ENCODE data around the gene PCSK1N.

PCSK1N gene

DNA sequence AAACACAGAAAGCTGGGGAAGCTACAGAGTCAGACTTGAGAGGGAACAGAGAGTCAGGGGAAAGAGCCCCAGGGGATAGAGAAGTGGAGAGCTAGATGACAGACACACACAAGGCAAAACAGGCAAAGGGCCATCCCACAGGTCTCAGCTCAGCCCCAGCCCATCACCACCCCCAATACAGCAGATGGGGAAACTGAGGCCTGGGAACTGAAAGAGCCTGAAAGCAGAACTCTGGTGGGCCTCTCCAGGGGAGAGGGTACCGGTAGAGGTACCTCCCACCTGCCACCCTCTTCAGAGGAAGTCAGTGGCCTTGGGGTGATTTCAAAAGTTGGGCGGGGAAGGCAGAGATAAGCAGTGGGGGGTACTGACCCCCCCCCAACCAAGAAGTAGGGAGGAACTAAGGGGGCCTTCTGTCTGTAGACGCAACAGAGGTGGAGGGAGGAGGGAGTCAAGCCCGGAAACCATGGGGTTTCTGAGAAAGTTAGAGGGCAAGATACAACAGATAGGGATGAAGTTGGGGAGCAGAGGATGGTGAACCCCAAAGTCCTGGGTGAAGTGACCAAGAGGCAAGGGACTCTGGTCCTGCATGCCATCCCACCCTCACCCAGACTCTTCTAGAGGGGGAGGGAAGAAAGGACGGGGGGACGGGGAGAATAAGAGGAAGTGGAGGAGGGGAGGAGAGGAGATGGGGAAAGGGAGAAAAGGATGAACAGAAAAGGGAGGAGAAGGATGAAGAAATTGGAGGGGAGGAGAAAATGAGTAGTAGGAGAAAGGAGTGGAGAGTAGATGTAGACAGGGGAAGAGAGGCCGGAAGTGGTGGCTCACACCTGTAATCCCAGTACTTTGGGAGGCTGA lies 45.8 kb downstream of the PCSK1N start:
- DNase-seq (ENCODE audit: low read depth in 2 of 2) = no peak

DNA sequence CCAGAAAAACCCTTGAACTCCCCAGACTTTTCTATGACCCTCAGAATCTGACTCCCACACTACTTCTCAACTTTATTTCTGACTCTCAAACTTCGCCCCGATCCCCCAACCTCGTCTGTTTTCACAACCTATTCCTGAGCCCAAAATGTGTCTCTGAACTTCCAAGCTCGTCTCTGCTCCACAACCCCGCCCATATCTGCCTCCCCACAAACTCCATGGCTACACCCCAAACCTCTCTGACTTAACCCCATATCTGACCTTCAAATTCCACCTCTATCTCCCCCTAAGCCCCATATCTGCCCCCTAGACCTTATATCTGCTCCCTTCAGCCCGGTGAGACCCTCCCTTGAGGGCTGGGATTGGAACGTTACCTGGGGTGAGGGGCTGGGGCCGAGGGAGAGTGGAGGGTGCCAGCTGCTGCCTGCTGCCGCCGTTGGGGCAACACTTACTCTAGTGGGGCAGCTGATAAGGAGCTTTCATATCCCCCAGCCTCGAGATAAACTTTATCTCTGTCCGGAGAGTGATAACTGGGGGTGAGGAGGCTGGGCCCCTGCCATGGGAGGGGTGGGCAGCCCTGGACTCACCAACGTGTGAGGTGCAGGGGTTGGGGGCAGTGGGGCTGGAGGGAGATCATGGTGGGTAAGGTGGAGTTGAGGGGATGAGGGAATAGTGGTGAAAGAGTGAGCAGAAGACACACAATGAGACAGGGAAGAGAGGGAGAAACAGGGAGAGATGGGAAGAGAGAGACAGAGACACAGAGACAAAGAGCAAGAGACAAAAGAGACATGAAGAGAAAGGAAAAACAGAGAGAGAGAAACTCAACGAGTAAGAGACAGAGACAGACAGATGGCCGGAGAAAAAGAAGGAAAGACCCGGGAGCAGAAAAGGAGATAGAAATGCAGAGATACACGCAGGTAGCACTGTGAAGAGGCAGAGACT lies 47.6 kb downstream of the PCSK1N start:
- DNase-seq (ENCODE audit: low read depth in 2 of 2) = no peak

DNA sequence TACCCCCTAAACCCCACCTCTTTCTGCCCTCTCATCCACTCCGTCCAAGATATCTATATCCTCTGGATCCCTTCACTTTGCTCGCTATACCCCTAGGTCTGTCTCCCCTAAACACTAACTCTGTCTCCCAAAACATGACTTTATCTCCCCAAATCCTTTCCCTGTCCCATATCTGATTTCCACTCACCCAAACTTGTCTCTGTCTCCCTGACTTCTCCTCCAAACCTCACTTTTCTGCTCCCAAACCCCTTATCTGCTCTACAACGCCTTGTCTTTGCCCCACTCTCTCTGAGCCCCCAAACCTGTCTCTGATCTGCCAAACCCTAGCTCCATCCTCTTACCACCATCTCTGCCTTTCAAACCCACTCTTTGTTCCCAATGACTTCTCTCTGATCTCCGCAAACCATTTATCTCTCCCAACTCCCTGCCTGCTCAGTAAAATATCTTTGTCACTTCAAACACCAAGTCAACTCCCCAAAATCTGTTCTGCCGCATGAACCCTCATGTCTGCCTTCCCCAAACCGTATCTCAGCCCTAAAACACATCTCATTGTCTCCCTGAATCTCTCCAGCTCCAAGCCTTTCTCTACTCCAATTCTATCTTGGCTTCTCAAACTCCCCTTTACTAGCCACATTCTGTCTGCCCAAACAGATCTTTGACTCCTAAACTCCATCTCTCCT lies 48.4 kb downstream of the PCSK1N start:
- no peak for DNase-seq (ENCODE audit: low read depth in 2 of 2)

DNA sequence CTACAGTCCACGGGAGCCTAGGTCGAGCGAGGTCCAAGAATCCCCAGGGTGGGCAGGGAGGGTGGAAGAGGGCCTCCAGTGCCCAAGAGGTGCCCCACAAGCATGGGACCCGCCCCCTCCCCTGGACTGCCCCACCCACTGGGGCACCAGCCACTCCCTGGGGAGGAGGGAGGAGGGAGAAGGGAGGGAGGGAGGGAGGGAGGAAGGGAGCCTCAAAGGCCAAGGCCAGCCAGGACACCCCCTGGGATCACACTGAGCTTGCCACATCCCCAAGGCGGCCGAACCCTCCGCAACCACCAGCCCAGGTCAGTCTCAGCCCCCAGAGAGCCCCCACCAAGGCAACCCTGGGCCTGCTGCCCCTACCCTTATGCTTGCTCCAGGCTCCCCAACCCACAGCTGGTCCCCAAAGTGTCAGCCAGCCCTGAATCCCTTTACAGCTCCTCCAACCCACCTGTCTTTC lies 49.0 kb downstream of the PCSK1N start, which contains the start of gene GATA1:
Gene GATA1, plus strand, starts transcription at position 250 of the 460 bp plus-strand sequence. CDS start 4,520 bp downstream, outside the sequence.
- DNase-seq (ENCODE audit: low read depth in 2 of 2) = no peak

DNA sequence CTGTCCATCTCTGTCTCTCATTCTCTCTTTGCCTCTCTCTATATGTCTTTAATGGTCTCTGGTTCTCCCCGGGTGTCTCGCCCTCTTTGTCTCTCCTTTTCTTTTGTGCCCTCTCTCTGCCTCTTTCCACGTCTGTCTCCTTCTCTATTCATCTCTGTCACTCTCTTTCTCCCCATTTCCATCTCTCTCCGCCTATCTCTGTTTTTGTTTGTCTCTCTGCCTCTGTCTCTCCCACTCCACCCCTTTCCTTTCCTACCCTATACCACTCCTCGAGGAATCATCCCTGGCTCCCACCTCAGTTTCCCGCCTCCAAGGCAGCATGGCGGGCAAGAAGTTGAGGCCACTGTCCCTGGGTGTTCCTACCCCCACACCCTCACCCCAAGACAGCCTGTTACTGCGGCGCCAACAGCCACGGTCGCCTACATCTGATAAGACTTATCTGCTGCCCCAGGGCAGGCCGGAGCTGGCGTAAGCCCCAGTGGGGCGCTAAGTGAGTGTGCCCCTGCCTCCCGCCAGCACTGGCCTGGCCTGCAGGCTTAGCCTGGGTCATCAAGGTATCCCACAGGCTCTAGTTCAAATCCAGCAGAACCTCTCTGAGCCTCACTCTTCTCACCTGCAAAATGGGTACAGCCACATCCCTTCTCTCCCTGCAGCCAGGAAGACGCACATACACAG lies 49.7 kb downstream of the PCSK1N start:
- DNase-seq (ENCODE audit: low read depth in 2 of 2) = no peak

DNA sequence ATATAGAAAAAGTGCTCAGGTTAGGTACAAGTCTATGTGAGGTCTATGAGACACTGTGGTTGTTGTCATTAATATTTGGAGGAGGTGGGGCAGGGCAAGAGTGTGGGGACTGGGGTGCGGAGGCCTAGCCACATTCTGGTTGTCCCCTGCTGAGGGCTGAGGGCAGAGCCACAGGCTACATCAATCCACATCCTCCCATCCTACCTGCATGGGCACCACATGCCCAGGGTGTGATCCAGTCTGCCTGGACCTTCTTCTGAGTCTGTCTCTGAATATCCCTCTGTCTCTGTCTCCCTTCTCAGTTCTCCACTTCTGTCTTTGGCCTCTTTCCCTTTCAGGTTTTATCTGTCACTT lies 50.2 kb downstream of the PCSK1N start:
- no peak for DNase-seq (ENCODE audit: low read depth in 2 of 2)

DNA sequence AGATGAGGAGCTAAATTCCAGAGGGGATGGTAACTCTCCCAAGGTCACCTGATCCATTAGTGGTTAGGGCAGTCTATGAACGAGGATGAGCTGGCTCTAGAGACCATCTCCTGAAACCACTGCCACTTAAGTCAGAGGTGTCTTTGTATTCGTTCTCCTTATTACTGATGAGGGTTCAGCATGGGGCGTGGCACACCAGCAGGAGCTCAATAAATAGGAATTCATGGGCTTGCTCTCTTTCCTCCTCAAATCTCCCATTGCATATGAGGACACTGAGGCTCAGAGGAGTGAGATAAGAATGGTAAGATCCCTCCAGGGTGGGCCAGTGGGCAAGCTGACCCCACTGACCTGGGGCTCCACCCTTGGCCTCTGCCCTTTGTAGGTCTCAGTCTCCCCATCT lies 50.7 kb downstream of the PCSK1N start:
- DNase-seq (ENCODE audit: low read depth in 2 of 2) = no peak

DNA sequence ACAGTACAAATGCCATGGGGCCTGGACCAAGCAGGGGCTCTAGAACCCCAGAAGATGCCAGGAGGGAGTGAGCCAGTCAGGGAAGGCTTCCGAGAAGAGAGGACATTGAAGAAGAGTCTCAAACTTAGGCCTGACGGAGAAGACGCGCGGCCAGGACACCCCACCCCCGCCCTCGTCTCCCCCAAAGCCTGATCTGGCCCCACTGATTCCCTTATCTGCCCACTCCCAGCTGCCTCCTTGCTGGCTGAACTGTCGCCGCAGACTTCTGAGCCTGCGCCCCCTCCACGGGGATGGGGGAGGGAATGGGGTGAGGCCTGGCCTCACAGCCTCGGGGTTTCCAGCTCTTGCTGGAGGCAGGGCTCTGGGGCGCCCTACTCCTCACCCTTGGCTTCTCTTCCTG lies 52.6 kb downstream of the PCSK1N start:
- DNase-seq (ENCODE audit: low read depth in 2 of 2) = no peak

DNA sequence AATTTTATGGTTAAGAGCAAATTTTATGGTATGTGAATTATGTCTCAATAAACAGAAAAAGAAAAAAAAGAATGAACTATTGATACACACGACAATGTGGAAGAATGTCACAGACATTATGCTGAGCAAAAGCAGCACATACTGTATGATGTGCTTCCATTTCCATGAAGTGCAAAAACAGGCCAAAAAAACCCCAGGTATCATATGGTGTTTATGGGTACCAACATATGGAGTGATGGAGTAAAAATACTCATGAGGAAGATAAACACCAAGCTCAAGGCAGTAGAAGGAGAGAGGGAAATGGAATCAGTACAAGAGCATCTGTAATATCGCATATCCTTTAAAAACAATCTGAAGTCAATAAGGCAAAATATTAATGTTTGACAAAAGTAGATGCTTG lies 53.2 kb downstream of the PCSK1N start:
- DNase-seq (ENCODE audit: low read depth in 2 of 2) = no peak

DNA sequence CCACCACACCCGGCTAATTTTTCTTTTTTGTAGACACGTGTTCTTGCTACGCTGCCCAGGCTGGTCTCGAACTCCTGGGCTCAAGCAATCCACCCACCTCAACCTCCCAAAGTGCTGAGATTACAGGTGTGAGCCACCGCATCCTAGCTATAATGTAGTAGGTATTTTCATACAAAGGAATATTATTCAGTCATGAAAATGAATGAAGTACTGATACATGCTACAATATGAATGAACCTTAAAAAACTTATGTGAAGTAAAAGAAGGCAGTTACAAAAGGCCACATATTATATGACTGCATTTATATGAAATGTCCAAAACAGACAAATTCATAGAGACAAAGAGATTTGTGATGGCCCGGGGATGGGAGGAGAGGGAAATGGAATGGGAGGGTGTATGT lies 53.7 kb downstream of the PCSK1N start:
- DNase-seq (ENCODE audit: low read depth in 2 of 2) = no peak

Data from stimulated activated CD4-positive, alpha-beta T cell treated with anti-CD3 and anti-CD28 coated beads, Interleukin-1b, Interleukin-23, amount 100 ng/mL, for 1 hour (primary cell).